Right lobe of liver (tissue), 6 donors: Measurements from ENCODE around the gene WNT7A. TPM values are rescaled to one million over a fixed set of nuclear protein-coding genes. Genes with fewer than 3 reads are reported as not detected.

Source experiments
- ATAC-seq, 4 donors: fragments of 200-7000 bp; cut with Tn5 transposase; one replicate each; pipeline ENCODE4 v1.9.1; 2020; ENCODE audit warnings: mild to moderate bottlenecking in 4 of 4, moderate library complexity in 4 of 4
- DNase-seq, 3 donors: peaks; one replicate each; pipeline ENCODE4 v3.0.0-alpha.2; 2020
- H3K27ac ChIP-seq, 3 donors: fragments of 200-600 bp; one replicate each; pipeline ENCODE4 v1.8.0; 2022
- H3K27me3 ChIP-seq, 2 donors: fragments of 200-600 bp; one replicate each; pipeline ENCODE4 v1.8.0; 2022
- H3K36me3 ChIP-seq, 4 donors: fragments of 200-600 bp; sonication (generic) in 1 of 4; one replicate each; pipeline versions ENCODE4 v1.5.1 to v1.8.0; 2017 to 2022; ENCODE audit warnings: control low read depth in 1 of 4
- H3K4me1 ChIP-seq, 4 donors: fragments of 200-600 bp; sonication (generic) in 1 of 4; one replicate each; pipeline versions ENCODE4 v1.5.1 to v1.8.0; 2017 to 2022; ENCODE audit warnings: control low read depth in 1 of 4
- H3K4me3 ChIP-seq, 3 donors: fragments of 200-600 bp; one replicate each; pipeline ENCODE4 v1.8.0; 2022
- H3K9me3 ChIP-seq, 4 donors: fragments of 200-600 bp; sonication (generic) in 1 of 4; one replicate each; pipeline versions ENCODE4 v1.5.1 to v1.8.0; 2017 to 2022; ENCODE audit warnings: control low read depth in 1 of 4
- POLR2A ChIP-seq: fragments of 450-650 bp; IDR thresholded peaks from one replicate; pipeline ENCODE4 v1.6.1; 2017; ENCODE audit warnings: antibody characterized with exemption, mild to moderate bottlenecking
- WGBS: methylation state at CpG from one replicate; pipeline ENCODE4 v1.1.6; 2018; ENCODE audit warnings: low coverage, low lambda C conversion rate; ENCODE audit not compliant: insufficient coverage; ENCODE audit errors: missing lambda C conversion rate; 5-methylcytosine and 5-hydroxymethylcytosine counted together
- intact Hi-C, 2 donors: fragments of 100-400 bp; cut with DNase I; formaldehyde crosslinking; loops; one replicate each; pipeline versions ENCODE4 v1.11.2 to v1.14.1; 2022
- total RNA-seq, 6 experiments: library from RNA; depleted of rRNA in 2 of 6; stranded (reverse); fragments of >200 nt in 2 of 6; fragmentation: NEBNext Ultra II Directional in 3 of 6; extraction: Animal tissue kit (Norgen Biotek cat#: 25700) in 3 of 6; gene quantifications; one replicate each; pipeline versions ENCODE4 v1.1.0 to v1.2.4, GENCODE V29; 2016 to 2023
- TF ChIP-seq, protein P1 (sequence below), 4 donors: fragments of 200-600 bp in 3 of 4; fragments of 450-650 bp in 1 of 4; IDR thresholded peaks; one replicate each; pipeline versions ENCODE4 v1.5.1 to v1.8.0; 2016 to 2022; ENCODE audit warnings: antibody characterized with exemption in 4 of 4, mild to moderate bottlenecking in 2 of 4
- donor health status: DM: no; HTN: yes; CAD: no.
- donor health status: DM: no; HTN: no; CAD: no.
- donor health status: DM: no; HTN: no; CAD: no.
- donor health status: DM: no; HTN: yes; CAD: no.
- donor health status: DM: no; HTN: yes; CAD: no.

Gene WNT7A
- total RNA-seq, 6 experiments from 2014 or later = not detected

DNA sequence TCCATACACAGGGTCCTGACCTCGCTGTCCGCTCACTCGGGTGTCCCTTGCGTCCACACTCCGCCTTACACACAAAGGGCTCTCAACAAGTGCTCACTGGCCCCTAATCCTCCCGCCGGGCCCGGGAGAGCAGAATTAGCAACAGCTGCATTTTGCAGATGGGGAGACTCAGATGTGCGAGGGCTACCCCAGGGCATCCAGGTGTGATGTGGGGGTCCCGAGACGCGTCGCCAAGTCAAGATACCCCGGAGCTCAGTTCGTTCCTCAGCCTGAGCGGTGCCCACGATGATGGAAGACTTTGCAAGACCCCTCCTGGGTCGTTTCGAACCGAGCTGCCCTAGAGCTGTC is 14.9 kb upstream of the WNT7A start:
- WGBS = 48% methylated on average over 14 of the region's 20 CpGs
- intact Hi-C loops = loop anchor here in 1 of 2 donors (10.0 kb wide), 2 partner anchors 280 to 570 kb away; partner anchors contain the start of genes LSM3 and XPC
- no peaks in the 10 kb centered on the region for H3K27me3 ChIP-seq
- no peaks in the 10 kb centered on the region for H3K36me3 ChIP-seq
- H3K4me3 ChIP-seq = peak overlapping the region; percentile 41 to 73 (median 58)
- ATAC-seq = no peak
- H3K27ac ChIP-seq = no peak overlapping the region
- peaks cover 0 to 8% (median 2%) of the 10 kb centered on the region in 4 donors for H3K4me1 ChIP-seq
- no peak for TF ChIP-seq POLR2A
- TF ChIP-seq, protein P1, sequence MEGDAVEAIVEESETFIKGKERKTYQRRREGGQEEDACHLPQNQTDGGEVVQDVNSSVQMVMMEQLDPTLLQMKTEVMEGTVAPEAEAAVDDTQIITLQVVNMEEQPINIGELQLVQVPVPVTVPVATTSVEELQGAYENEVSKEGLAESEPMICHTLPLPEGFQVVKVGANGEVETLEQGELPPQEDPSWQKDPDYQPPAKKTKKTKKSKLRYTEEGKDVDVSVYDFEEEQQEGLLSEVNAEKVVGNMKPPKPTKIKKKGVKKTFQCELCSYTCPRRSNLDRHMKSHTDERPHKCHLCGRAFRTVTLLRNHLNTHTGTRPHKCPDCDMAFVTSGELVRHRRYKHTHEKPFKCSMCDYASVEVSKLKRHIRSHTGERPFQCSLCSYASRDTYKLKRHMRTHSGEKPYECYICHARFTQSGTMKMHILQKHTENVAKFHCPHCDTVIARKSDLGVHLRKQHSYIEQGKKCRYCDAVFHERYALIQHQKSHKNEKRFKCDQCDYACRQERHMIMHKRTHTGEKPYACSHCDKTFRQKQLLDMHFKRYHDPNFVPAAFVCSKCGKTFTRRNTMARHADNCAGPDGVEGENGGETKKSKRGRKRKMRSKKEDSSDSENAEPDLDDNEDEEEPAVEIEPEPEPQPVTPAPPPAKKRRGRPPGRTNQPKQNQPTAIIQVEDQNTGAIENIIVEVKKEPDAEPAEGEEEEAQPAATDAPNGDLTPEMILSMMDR (IDR thresholded peaks at IDR 0.05) = no peak
- no peak for DNase-seq
- H3K9me3 ChIP-seq = no peaks in the 10 kb centered on the region

DNA sequence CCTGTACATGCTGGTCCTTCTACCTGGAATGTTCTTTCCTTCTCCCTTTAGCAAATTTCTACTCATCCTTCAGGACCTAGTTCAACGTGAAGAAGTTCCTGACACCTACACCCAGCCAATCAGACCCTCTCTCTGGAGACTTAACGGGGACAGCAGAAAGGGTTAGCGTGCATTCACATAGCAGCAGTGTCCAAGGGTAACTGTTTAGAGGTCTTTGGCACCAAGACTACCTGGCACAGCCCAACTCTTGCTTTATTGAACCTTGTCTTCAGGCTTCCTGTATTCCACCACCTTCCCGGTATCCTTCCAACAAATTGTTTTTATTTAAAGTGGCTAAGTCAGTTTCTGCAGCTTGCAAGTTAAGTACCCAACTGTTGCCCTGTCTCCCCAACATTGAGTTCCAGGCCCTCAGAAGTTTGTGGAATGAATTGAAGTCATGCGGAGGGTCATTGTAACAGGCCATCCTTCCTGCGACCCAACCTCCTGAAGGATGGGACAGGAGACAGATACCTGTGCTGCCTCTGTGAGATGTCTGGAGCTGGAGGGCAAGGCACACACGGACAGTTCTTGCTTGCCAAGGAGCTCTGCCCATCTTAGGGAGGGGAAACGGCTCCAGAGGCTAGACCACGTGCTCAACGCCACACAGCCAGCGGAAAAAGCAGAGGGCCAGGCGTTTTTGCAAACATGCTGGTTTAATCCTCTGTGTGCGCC is 14.4 kb upstream of the WNT7A start:
- H3K4me1 ChIP-seq = peaks cover 0 to 8% (median 2%) of the 10 kb centered on the region in 4 donors
- ATAC-seq (no peak), DNase-seq (no peak)
- WGBS = 67% methylated on average over 11 of the region's 13 CpGs
- H3K27me3 ChIP-seq = no peaks in the 10 kb centered on the region
- no peaks in the 10 kb centered on the region for H3K9me3 ChIP-seq
- no peak overlapping the region for H3K4me3 ChIP-seq
- H3K27ac ChIP-seq = no peak overlapping the region
- TF ChIP-seq, protein P1 (IDR thresholded peaks at IDR 0.05) = no peak
- no peak for TF ChIP-seq POLR2A
- H3K36me3 ChIP-seq = no peaks in the 10 kb centered on the region
- intact Hi-C loops = loop anchor here in 1 of 2 donors (10.0 kb wide), 2 partner anchors 281 to 571 kb away; partner anchors contain the start of genes LSM3 and XPC

DNA sequence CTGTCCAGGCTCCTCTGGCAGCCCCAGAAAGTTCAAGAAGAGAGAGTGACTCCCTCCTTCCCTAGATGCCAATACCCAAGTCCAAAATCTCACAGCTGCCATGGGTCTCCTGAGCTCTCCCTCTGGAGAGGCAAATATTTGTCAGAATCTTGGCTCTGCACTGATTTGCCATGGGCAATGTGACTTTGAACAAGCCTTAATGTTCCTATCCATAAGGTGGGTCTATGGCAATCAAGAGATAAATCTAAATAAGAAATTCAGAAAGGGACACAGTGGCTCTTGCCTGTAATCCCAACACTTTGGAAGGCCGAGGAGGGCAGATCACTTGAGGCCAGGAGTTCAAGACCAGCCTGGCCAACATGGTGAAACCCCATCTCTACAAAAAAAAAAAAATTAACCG is 12.4 kb upstream of the WNT7A start:
- Histone ChIP-seq H3K4me3 (no peak overlapping the region), H3K27ac (no peak overlapping the region), H3K9me3 (no peaks in the 10 kb centered on the region), H3K36me3 (no peaks in the 10 kb centered on the region), H3K27me3 (no peaks in the 10 kb centered on the region), H3K4me1 (peaks cover 0 to 8% (median 2%) of the 10 kb centered on the region in 4 donors)
- DNase-seq (no peak), ATAC-seq (no peak)
- intact Hi-C loops = loop anchor here in 1 of 2 donors (10.0 kb wide), 2 partner anchors 282 to 572 kb away; partner anchors contain the start of genes LSM3 and XPC
- TF ChIP-seq, protein P1 (IDR thresholded peaks at IDR 0.05) = no peak
- TF ChIP-seq POLR2A = no peak
- whole genome bisulfite sequencing = 100% methylated on average over 2 of the region's 2 CpGs

DNA sequence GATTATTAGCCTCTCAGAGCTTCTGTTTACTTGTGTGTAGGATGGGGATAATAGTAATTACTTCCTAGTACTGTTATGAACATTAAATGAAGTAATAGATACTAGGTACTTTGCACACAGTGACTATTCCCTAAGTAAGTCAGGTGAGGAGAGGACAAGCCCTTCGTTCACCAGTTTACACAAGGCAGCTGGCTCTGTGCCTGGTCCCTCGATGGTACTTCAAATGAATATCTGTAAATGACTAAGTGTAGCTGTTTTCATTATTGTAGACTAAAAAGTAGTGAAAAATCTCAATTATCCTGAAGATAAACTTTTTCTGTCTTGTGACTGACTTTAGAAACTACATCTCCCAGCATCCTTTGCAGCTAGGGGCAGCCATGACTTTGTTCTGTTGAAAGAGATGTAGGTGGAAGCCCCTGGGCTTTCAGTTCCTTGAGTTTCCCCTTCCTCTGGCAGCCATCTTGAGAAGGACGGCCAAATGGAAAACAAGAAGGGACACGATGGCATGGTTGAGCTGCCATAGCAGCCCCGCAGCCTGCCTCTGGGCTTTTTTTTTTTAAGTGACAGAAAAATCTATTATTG is 11.7 kb upstream of the WNT7A start:
- TF ChIP-seq POLR2A = no peak
- TF ChIP-seq, protein P1 (IDR thresholded peaks at IDR 0.05) = no peak
- intact Hi-C loops = loop anchor here in 1 of 2 donors (10.0 kb wide), 2 partner anchors 283 to 573 kb away; partner anchors contain the start of genes LSM3 and XPC
- H3K36me3 ChIP-seq = no peaks in the 10 kb centered on the region
- ATAC-seq (no peak), DNase-seq (no peak)
- H3K4me3 ChIP-seq = no peak overlapping the region
- no peaks in the 10 kb centered on the region for H3K9me3 ChIP-seq
- WGBS = 61% methylated on average over 5 of the region's 5 CpGs
- H3K27ac ChIP-seq = no peak overlapping the region
- H3K4me1 ChIP-seq = peaks cover 0 to 8% (median 2%) of the 10 kb centered on the region in 4 donors
- H3K27me3 ChIP-seq = no peaks in the 10 kb centered on the region
